Suprapubic skin (tissue), 4 donors: ENCODE data around the gene EPHB1.

Source experiments
- EP300 ChIP-seq: sonication (generic); formaldehyde crosslinking; IDR thresholded peaks from one replicate; pipeline ENCODE4 v1.6.1; 2017; ENCODE audit warnings: antibody characterized with exemption
- POLR2A ChIP-seq, 2 donors: fragments of 450-650 bp; IDR thresholded peaks; one replicate each; pipeline ENCODE4 v1.6.1; 2017; ENCODE audit warnings: antibody characterized with exemption in 2 of 2, mild to moderate bottlenecking in 2 of 2, moderate library complexity in 2 of 2
- POLR2AphosphoS5 ChIP-seq, 3 donors: sonication (generic); formaldehyde crosslinking; IDR thresholded peaks; one replicate each; pipeline ENCODE4 v1.6.1; 2017; ENCODE audit warnings: antibody characterized with exemption in 3 of 3
- TF ChIP-seq, protein P1 (sequence below), 2 donors: fragments of 200-600 bp in 1 of 2; fragments of 450-650 bp in 1 of 2; sonication (generic) in 1 of 2; IDR thresholded peaks; one replicate each; pipeline ENCODE4 v1.5.1; 2016 to 2019; ENCODE audit warnings: antibody characterized with exemption in 2 of 2, mild to moderate bottlenecking in 1 of 2, moderate library complexity in 1 of 2

DNA sequence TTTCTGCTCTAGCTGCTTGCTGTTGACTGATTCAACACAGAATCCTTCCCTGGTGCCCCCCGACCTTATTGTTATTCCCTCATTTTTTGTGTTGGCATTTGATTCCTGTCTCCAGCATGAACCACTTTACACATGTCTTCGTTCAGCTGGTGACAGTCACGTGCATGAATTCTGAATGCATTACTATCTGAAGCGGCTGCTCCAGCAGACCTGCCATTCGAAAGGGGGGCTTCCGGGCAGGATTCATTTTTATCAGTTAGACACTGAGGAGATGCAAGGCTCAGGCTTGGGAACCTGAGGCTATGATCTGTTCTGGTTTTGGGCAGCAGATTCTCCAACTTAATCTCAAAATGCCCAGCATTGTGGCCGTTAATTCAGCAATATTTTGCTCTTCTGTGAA is 336.2 kb downstream of the EPHB1 start:
- no peak for TF ChIP-seq EP300
- TF ChIP-seq, protein P1, sequence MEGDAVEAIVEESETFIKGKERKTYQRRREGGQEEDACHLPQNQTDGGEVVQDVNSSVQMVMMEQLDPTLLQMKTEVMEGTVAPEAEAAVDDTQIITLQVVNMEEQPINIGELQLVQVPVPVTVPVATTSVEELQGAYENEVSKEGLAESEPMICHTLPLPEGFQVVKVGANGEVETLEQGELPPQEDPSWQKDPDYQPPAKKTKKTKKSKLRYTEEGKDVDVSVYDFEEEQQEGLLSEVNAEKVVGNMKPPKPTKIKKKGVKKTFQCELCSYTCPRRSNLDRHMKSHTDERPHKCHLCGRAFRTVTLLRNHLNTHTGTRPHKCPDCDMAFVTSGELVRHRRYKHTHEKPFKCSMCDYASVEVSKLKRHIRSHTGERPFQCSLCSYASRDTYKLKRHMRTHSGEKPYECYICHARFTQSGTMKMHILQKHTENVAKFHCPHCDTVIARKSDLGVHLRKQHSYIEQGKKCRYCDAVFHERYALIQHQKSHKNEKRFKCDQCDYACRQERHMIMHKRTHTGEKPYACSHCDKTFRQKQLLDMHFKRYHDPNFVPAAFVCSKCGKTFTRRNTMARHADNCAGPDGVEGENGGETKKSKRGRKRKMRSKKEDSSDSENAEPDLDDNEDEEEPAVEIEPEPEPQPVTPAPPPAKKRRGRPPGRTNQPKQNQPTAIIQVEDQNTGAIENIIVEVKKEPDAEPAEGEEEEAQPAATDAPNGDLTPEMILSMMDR (IDR thresholded peaks at IDR 0.05): no peak
- no peak for TF ChIP-seq POLR2A (IDR thresholded peaks at IDR 0.05)
- no peak for TF ChIP-seq POLR2AphosphoS5 (IDR thresholded peaks at IDR 0.05)
